Measurements from ENCODE around the gene TMEM236. TPM values are rescaled to one million over a fixed set of nuclear protein-coding genes. Genes with fewer than 3 reads are reported as not detected.

Gene TMEM236
- polyA plus RNA-seq, 1 of the 3 experiments (the other 2 are of a cell fraction) = 0.02 TPM

GRCh38 chr10:17808971-17809841 is 57.2 kb downstream of the TMEM236 start, which contains the start of gene MRC1:
MRC1 (plus strand) TSS chr10:17809348; CDS start chr10:17809466, 118 bp downstream.
- CTCF ChIA-PET = no interaction called here
- no peaks in the 10 kb centered on the region for H3K4me1 ChIP-seq (ENCODE audit: control insufficient read depth in 1 of 2, insufficient read depth in 2 of 2, low read depth in 1 of 2, low read length in 1 of 2)
- H3K4me3 ChIP-seq (ENCODE audit: low read depth in 2 of 2, low read length in 1 of 2) = no peak within 1 kb of the TSS
- H2AFZ ChIP-seq (ENCODE audit: low read depth) = no peak within 1 kb of the TSS
- H3K27ac ChIP-seq (ENCODE audit: low read depth in 2 of 2, low read length in 1 of 2) = no peak within 1 kb of the TSS
- no peak for DNase-seq
- no peaks in the 10 kb centered on the region for H3K9me2 ChIP-seq
- TF ChIP-seq RXRA (IDR thresholded peaks at IDR 0.05; ENCODE audit: borderline replicate concordance, low read depth) (no peak), IRF3 (IDR thresholded peaks at IDR 0.05; ENCODE audit: low read depth, low read length) (no peak), GABPA (IDR thresholded peaks at IDR 0.05; ENCODE audit: low read depth) (no peak)
- H4K20me1 ChIP-seq (ENCODE audit: insufficient read depth) = no peaks in the 10 kb centered on the region
- no peak within 1 kb of the TSS for H3K4me2 ChIP-seq
- POLR2A ChIA-PET = interaction anchor here (1.2 kb wide), 1 partner anchor 165 kb away, joined by 3 read pairs; the partner anchor contains the start of gene STAM
- no peaks in the 10 kb centered on the region for H3K9me3 ChIP-seq
- H3K79me2 ChIP-seq (ENCODE audit: insufficient read depth) = no peaks in the 10 kb centered on the region
- H3F3A ChIP-seq (replicated peaks; ENCODE audit: insufficient read depth) = peaks cover 3% of the 10 kb centered on the region
- H3K36me3 ChIP-seq (replicated peaks in 1 of 2; ENCODE audit: control insufficient read depth in 1 of 2, insufficient read depth in 2 of 2, low read length in 1 of 2) = no peaks in the 10 kb centered on the region
- no peaks in the 10 kb centered on the region for H3K27me3 ChIP-seq (ENCODE audit: insufficient read depth)
- H3K9ac ChIP-seq = no peak within 1 kb of the TSS
- 91% methylated on average over 18 of the region's 23 CpGs for WGBS (ENCODE audit: low lambda C conversion rate)

- DNase-seq = no peak
- CTCF ChIA-PET = no interaction called here
- Histone ChIP-seq H3K27ac (ENCODE audit: low read depth in 2 of 2, low read length in 1 of 2) (no peak overlapping the region), H3K27me3 (ENCODE audit: insufficient read depth) (no peaks in the 10 kb centered on the region), H3K36me3 (replicated peaks in 1 of 2; ENCODE audit: control insufficient read depth in 1 of 2, insufficient read depth in 2 of 2, low read length in 1 of 2) (no peaks in the 10 kb centered on the region), H3K9ac (no peak overlapping the region), H3K4me2 (no peak overlapping the region), H3K4me1 (ENCODE audit: control insufficient read depth in 1 of 2, insufficient read depth in 2 of 2, low read depth in 1 of 2, low read length in 1 of 2) (no peaks in the 10 kb centered on the region), H2AFZ (ENCODE audit: low read depth) (no peak overlapping the region), H3K9me2 (no peaks in the 10 kb centered on the region), H3F3A (replicated peaks; ENCODE audit: insufficient read depth) (peaks cover 3% of the 10 kb centered on the region), H3K9me3 (no peaks in the 10 kb centered on the region), H3K4me3 (ENCODE audit: low read depth in 2 of 2, low read length in 1 of 2) (no peak overlapping the region), H3K79me2 (ENCODE audit: insufficient read depth) (no peaks in the 10 kb centered on the region), H4K20me1 (ENCODE audit: insufficient read depth) (no peaks in the 10 kb centered on the region)
- POLR2A ChIA-PET = no interaction called here
- 76% methylated on average over 4 of the region's 4 CpGs for WGBS (ENCODE audit: low lambda C conversion rate)
- no peak for TF ChIP-seq MEF2A (IDR thresholded peaks at IDR 0.05; ENCODE audit: borderline replicate concordance, low read depth)
- TF ChIP-seq JUND (IDR thresholded peaks at IDR 0.05) = no peak
- TF ChIP-seq FOXJ3 (CRISPR knock-in tag; IDR thresholded peaks at IDR 0.05) = no peak
- TF ChIP-seq CTCF (IDR thresholded peaks at IDR 0.05) = no peak
- TF ChIP-seq FOXM1 (IDR thresholded peaks at IDR 0.05; ENCODE audit: low read depth) = no peak
- TF ChIP-seq SMC3 (IDR thresholded peaks at IDR 0.05; ENCODE audit: low read depth, low read length) = no peak
- TF ChIP-seq TCF12 (IDR thresholded peaks at IDR 0.05) = no peak
- TF ChIP-seq YY1 (IDR thresholded peaks at IDR 0.05; ENCODE audit: low read depth) = no peak
- no peak for TF ChIP-seq TAF1 (IDR thresholded peaks at IDR 0.05; ENCODE audit: borderline replicate concordance, low read depth, low read length)
- TF ChIP-seq SIN3A (IDR thresholded peaks at IDR 0.05; ENCODE audit: borderline replicate concordance, low read depth, low read length) = no peak
- no peak for TF ChIP-seq POLR2AphosphoS5 (IDR thresholded peaks at IDR 0.05; ENCODE audit: low read depth, low read length)
- TF ChIP-seq ZBTB33 (IDR thresholded peaks at IDR 0.05; ENCODE audit: borderline replicate concordance, low read depth) = no peak
- no peak for TF ChIP-seq NRF1 (IDR thresholded peaks at IDR 0.05; ENCODE audit: low read depth, low read length)
- no peak for TF ChIP-seq RFX5 (IDR thresholded peaks at IDR 0.05; ENCODE audit: low read length)
- TF ChIP-seq USF1 (IDR thresholded peaks at IDR 0.05; ENCODE audit: borderline replicate concordance, low read depth) = no peak
- TF ChIP-seq NFIC (IDR thresholded peaks at IDR 0.05; ENCODE audit: borderline replicate concordance) = no peak
- no peak for TF ChIP-seq TEAD4 (IDR thresholded peaks at IDR 0.05; ENCODE audit: borderline replicate concordance, insufficient read depth)
- no peak for TF ChIP-seq MAX (IDR thresholded peaks at IDR 0.05; ENCODE audit: low read depth)
- no peak for TF ChIP-seq CHD2 (IDR thresholded peaks at IDR 0.05; ENCODE audit: low read length, partially characterized antibody)
Observed at GRCh38 chr10:17811146-17811865, 59.3 kb downstream of the TMEM236 start.

Measured in SK-N-SH (cell line).